B cell (primary cell): Measurements from ENCODE around the gene MBTPS1. TPM values are rescaled to one million over a fixed set of nuclear protein-coding genes. Genes with fewer than 3 reads are reported as not detected.
"Not testable (repeated sequence)": the region's sequence is repeated elsewhere in the genome, so short reads cannot be mapped to it uniquely, and the experiment has no call there.

Source experiments
- ATAC-seq: fragments of 200-7000 bp; cut with Tn5 transposase; one replicate; pipeline ENCODE4 v1.10.0; 2021; ENCODE audit warnings: low read depth, mild to moderate bottlenecking, moderate number of reproducible peaks, moderate library complexity
- CTCF ChIA-PET: fragments of 350-600 bp; sonication (Branson Sonifier 250); formaldehyde crosslinking; loops from one replicate; lab custom pipeline; 2021; ENCODE audit warnings: antibody characterized with exemption, inconsistent platforms; lab: Charles Lee
- POLR2A ChIA-PET: fragments of 350-600 bp; sonication (Branson Sonifier 250); formaldehyde crosslinking; loops from one replicate; lab custom pipeline; 2021; ENCODE audit warnings: antibody characterized with exemption; lab: Charles Lee
- DNase-seq: peaks from one replicate; pipeline ENCODE4 v3.0.0; 2013
- H2AFZ ChIP-seq: 2 replicates; pipeline ENCODE4 v1.6.1; 2012; ENCODE audit warnings: mild to moderate bottlenecking, low read depth, low read length; ENCODE audit not compliant: insufficient read depth, poor library complexity, severe bottlenecking
- H3K27ac ChIP-seq, 2 donors: 1 replicate in 1 of 2; 2 replicates in 1 of 2; pipeline ENCODE4 v1.5.1; 2012 to 2013; ENCODE audit warnings: low read length in 2 of 2, mild to moderate bottlenecking in 2 of 2, moderate library complexity in 1 of 2
- H3K27me3 ChIP-seq, 4 experiments: fragments of 200-600 bp in 1 of 4; sonication (generic) in 1 of 4; replicated peaks in 1 of 4; 1 replicate in 2 of 4; 2 replicates in 2 of 4; pipeline versions ENCODE4 v1.6.1 to v1.7.0; 2013 to 2016; ENCODE audit warnings: low read length in 3 of 4, mild to moderate bottlenecking in 2 of 4, mixed read lengths in 1 of 4, moderate library complexity in 1 of 4; ENCODE audit not compliant: insufficient read depth in 4 of 4, control insufficient read depth in 3 of 4; ENCODE audit errors: control extremely low read depth in 1 of 4
- H3K36me3 ChIP-seq, 2 experiments: replicated peaks in 1 of 2; 1 replicate in 1 of 2; 2 replicates in 1 of 2; pipeline versions ENCODE4 v1.6.1 to v1.7.1; 2013; ENCODE audit warnings: low read length in 1 of 2; ENCODE audit not compliant: insufficient read depth in 2 of 2, control insufficient read depth in 1 of 2; ENCODE audit errors: control extremely low read depth in 1 of 2, extremely low read depth in 1 of 2
- H3K4me1 ChIP-seq, 2 donors: fragments of 200-600 bp in 1 of 2; sonication (generic) in 1 of 2; 1 replicate in 1 of 2; 2 replicates in 1 of 2; pipeline versions ENCODE4 v1.5.1 to v1.6.1; 2013 to 2017; ENCODE audit warnings: low read length in 2 of 2; ENCODE audit not compliant: control insufficient read depth in 2 of 2, insufficient read depth in 2 of 2
- H3K4me2 ChIP-seq: replicated peaks from 2 replicates; pipeline ENCODE3; 2012; ENCODE audit warnings: mild to moderate bottlenecking, low read depth, low read length; ENCODE audit not compliant: poor library complexity, severe bottlenecking
- H3K4me3 ChIP-seq, 5 experiments: fragments of 200-600 bp in 1 of 5; sonication (generic) in 1 of 5; 1 replicate in 3 of 5; 2 replicates in 2 of 5; pipeline versions ENCODE4 v1.5.1 to v1.7.0; 2011 to 2016; ENCODE audit warnings: low read length in 4 of 5, mild to moderate bottlenecking in 4 of 5, low read depth in 2 of 5, control low read depth in 1 of 5, moderate library complexity in 1 of 5; ENCODE audit not compliant: insufficient read depth in 1 of 5; ENCODE audit errors: control extremely low read depth in 1 of 5, extremely low read depth in 1 of 5
- H3K79me2 ChIP-seq: fragments of 200-600 bp; sonication (generic); one replicate; pipeline ENCODE4 v1.6.0; 2016; ENCODE audit warnings: low read length; ENCODE audit not compliant: control insufficient read depth, insufficient read depth
- H3K9ac ChIP-seq: fragments of 200-600 bp; sonication (generic); 2 replicates; pipeline ENCODE4 v1.6.1; 2017; ENCODE audit warnings: mild to moderate bottlenecking, low read length, moderate library complexity
- H3K9me3 ChIP-seq, 3 donors: one replicate each; pipeline versions ENCODE4 v1.6.1 to v1.7.1; 2013; ENCODE audit warnings: low read length in 2 of 3; ENCODE audit not compliant: control insufficient read depth in 2 of 3, insufficient read depth in 1 of 3; ENCODE audit errors: control extremely low read depth in 1 of 3
- H4K20me1 ChIP-seq: 2 replicates; pipeline ENCODE4 v1.6.0; 2012; ENCODE audit warnings: mild to moderate bottlenecking, low read length; ENCODE audit not compliant: insufficient read depth, control insufficient read depth, poor library complexity, severe bottlenecking
- H3K27ac Mint-ChIP-seq: one replicate; pipeline ENCODE4 v1.8.0; 2021; ENCODE audit warnings: mixed read lengths
- H3K27me3 Mint-ChIP-seq: one replicate; pipeline ENCODE4 v1.8.0; 2021; ENCODE audit warnings: mixed read lengths
- H3K4me1 Mint-ChIP-seq: one replicate; pipeline ENCODE4 v1.8.0; 2021; ENCODE audit warnings: mixed read lengths
- H3K4me3 Mint-ChIP-seq: one replicate; pipeline ENCODE4 v1.8.0; 2021; ENCODE audit warnings: mixed read lengths
- H3K9me3 Mint-ChIP-seq: one replicate; pipeline ENCODE4 v1.8.0; 2022; ENCODE audit warnings: mixed read lengths; ENCODE audit not compliant: insufficient read depth
- CTCF ChIP-seq: fragments of 200-600 bp; IDR thresholded peaks from one replicate; pipeline ENCODE4 v1.8.0; 2022; ENCODE audit warnings: antibody characterized with exemption, mild to moderate bottlenecking
- EZH2 ChIP-seq: IDR thresholded peaks from 2 replicates; pipeline ENCODE4 v1.6.1; 2012; ENCODE audit warnings: borderline replicate concordance, low read depth, mild to moderate bottlenecking, moderate library complexity, low read length; ENCODE audit not compliant: insufficient read depth, poor library complexity, severe bottlenecking
- WGBS: methylation state at CpG from one replicate; pipeline ENCODE4 v1.1.5; 2013; ENCODE audit warnings: missing lambda C conversion rate; ENCODE audit not compliant: insufficient coverage; 5-methylcytosine and 5-hydroxymethylcytosine counted together
- intact Hi-C: fragments of 100-400 bp; cut with micrococcal nuclease; formaldehyde crosslinking; loops from one replicate; pipeline ENCODE4 v1.10.0; 2022
- polyA plus RNA-seq: library from polyadenylated mRNA; depleted of rRNA; stranded (reverse); fragments of >200 nt; gene quantifications from 2 replicates; pipeline ENCODE4 v1.2.3, GENCODE V29; 2012
- total RNA-seq, 2 donors: library from RNA; stranded (reverse); fragments of 120-200 nt in 1 of 2; gene quantifications; 1 replicate in 1 of 2; 2 replicates in 1 of 2; pipeline versions ENCODE4 v1.2.3 to v1.2.4, GENCODE V29; 2013 to 2022

MBTPS1 gene
- total and polyA plus RNA-seq, 2 donors (not counting 1 experiment from before 2014, with no cell fraction given), result 85.9 to 120 TPM

DNA sequence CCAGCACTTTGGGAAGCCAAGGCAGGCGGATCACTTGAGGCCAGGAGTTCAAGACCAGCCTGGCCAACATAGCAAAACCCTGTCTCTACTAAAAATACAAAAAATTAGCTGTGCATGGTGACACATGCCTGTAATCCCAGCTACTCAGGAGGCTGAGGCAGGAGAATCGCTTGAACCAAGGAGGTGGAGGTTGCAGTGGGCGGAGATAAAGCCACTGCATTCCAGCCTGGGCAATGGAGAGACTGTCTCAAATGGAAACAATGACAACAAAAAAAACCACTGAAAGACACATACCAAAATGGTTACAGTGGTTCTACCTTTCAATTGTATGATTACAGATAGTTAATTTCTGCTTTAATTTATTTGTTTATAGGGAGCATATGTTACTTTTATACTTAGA, 4.8 kb downstream of the MBTPS1 start:
- DNase-seq, H3K27ac ChIP-seq, intact Hi-C loops, ATAC-seq, H2AFZ ChIP-seq, H3K4me2 ChIP-seq, H3K27me3 ChIP-seq, H3K4me3 Mint-ChIP-seq, H3K9me3 ChIP-seq, H3K9me3 Mint-ChIP-seq, H3K9ac ChIP-seq, H3K27me3 Mint-ChIP-seq, H3K27ac Mint-ChIP-seq, POLR2A ChIA-PET, H3K4me3 ChIP-seq: not testable (repeated sequence)
- Histone ChIP-seq H3K36me3 (peaks cover 0 to 11% of the 10 kb centered on the region in 2 experiments), H3K4me1 (peaks cover 11 to 12% of the 10 kb centered on the region in 2 donors), H3K79me2 (peaks cover 93% of the 10 kb centered on the region), H4K20me1 (peaks cover 79% of the 10 kb centered on the region)
- peaks cover 35% of the 10 kb centered on the region for H3K4me1 Mint-ChIP-seq
- no CpG with 5 or more reads among the region's 3 CpGs for whole genome bisulfite sequencing
- CTCF ChIA-PET, result interaction anchor here (1.2 to 1.4 kb wide), 2 partner anchors 24 to 32 kb away, joined by 3 to 5 read pairs; no protein-coding TSS in a partner anchor

DNA sequence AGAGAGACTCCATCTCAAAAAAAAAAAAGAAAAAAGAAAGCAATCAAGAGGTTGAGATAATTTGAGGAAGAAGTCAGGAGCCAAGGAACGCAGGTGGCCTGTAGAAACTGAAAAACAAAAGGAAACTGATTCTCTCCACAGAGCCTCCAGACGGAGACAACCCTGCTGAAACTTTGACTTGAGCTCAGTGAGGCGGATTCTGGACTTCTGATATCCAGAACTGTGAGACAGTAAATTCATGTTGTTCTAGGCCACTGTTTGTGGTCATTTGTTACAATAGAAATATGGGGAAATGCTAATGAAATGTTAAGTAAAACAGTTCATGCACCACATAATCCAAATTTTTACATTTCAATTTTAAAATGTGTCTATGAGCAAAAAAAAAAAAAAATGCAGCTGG, 5.2 kb downstream of the MBTPS1 start:
- H3K27ac Mint-ChIP-seq, result peak overlapping the region; percentile 32
- Histone ChIP-seq H2AFZ (no peak overlapping the region), H3K27me3 (no peaks in the 10 kb centered on the region), H3K36me3 (peaks cover 0 to 14% of the 10 kb centered on the region in 2 experiments), H3K79me2 (peaks cover 97% of the 10 kb centered on the region), H3K4me2 (no peak overlapping the region), H3K9me3 (no peaks in the 10 kb centered on the region), H3K9ac (no peak overlapping the region), H4K20me1 (peaks cover 83% of the 10 kb centered on the region), H3K4me3 (no peak overlapping the region), H3K4me1 (peaks cover 11 to 12% of the 10 kb centered on the region in 2 donors), H3K27ac (no peak overlapping the region)
- no peak overlapping the region for H3K4me3 Mint-ChIP-seq
- no CpG with 5 or more reads among the region's 3 CpGs for WGBS
- TF ChIP-seq CTCF, result no peak
- TF ChIP-seq EZH2, result no peak
- CTCF ChIA-PET, result interaction anchor here (1.4 kb wide), 1 partner anchor 31 kb away, joined by 3 read pairs; no protein-coding TSS in a partner anchor
- H3K27me3 Mint-ChIP-seq, result no peaks in the 10 kb centered on the region
- ATAC-seq (no peak), DNase-seq (no peak)
- intact Hi-C loops, result no loop called here
- H3K9me3 Mint-ChIP-seq, result no peaks in the 10 kb centered on the region
- POLR2A ChIA-PET, result no interaction called here
- H3K4me1 Mint-ChIP-seq, result peaks cover 37% of the 10 kb centered on the region
